Measurements from ENCODE around the gene SEC14L1. TPM values are rescaled to one million over a fixed set of nuclear protein-coding genes. Genes with fewer than 3 reads are reported as not detected.

Gene SEC14L1
- total and polyA plus RNA-seq, 2 of the 8 experiments (the other 6 are each of a cell fraction or from before 2014, with no cell fraction given), result 27.2 to 74.4 TPM

- H2BK20ac ChIP-seq (ENCODE audit: low read length), result no peak overlapping the region
- no peak for TF ChIP-seq POU5F1 (IDR thresholded peaks at IDR 0.05; ENCODE audit: low read depth, low read length)
- TF ChIP-seq HDAC6 (IDR thresholded peaks at IDR 0.05; ENCODE audit: low read depth, low read length), result no peak
- TF ChIP-seq MAX (IDR thresholded peaks at IDR 0.05), result no peak
- no peak overlapping the region for H3K56ac ChIP-seq (replicated peaks; ENCODE audit: insufficient read length, low read depth, low read length)
- H3K4me1 ChIP-seq (replicated peaks in 1 of 4; ENCODE audit: control insufficient read depth in 3 of 4, insufficient read depth in 4 of 4, low read length in 3 of 4), result no peaks in the 10 kb centered on the region
- no peak overlapping the region for H3K23ac ChIP-seq (ENCODE audit: insufficient read length)
- no peaks in the 10 kb centered on the region for H3K23me2 ChIP-seq (ENCODE audit: low read depth, low read length)
- no peak overlapping the region for H2AK5ac ChIP-seq (ENCODE audit: low read depth, low read length)
- peaks cover 0 to 2% (median 0%) of the 10 kb centered on the region in 4 experiments; a peak in 2 of 8 replicates for H3K36me3 ChIP-seq (ENCODE audit: control insufficient read depth in 2 of 4, insufficient read depth in 4 of 4, low read length in 3 of 4)
- WGBS, 2 experiments (ENCODE audit: extremely low coverage in 1 of 2, insufficient coverage in 1 of 2, insufficient read length in 1 of 2, insufficient replicate concordance in 2 of 2, low coverage in 1 of 2, low lambda C conversion rate in 2 of 2, missing lambda C conversion rate in 1 of 2), result 87% methylated on average over 17 of the region's 17 CpGs; no CpG with 5 or more reads in 1 of the 2 experiments
- no peak for DNase-seq (ENCODE audit: low read depth in 1 of 2, low spot score in 2 of 2)
- CTCF ChIA-PET (ENCODE audit: partially characterized antibody), result no interaction called here
- no peak overlapping the region for H4K8ac ChIP-seq (ENCODE audit: extremely low read depth, insufficient read depth, low read length)
- no peaks in the 10 kb centered on the region for H3K79me1 ChIP-seq (ENCODE audit: low read depth, low read length)
- H2BK5ac ChIP-seq (ENCODE audit: low read depth, low read length), result no peak overlapping the region
- H3K27ac ChIP-seq (ENCODE audit: low read depth, low read length), result no peak overlapping the region
- H3K4me3 ChIP-seq (ENCODE audit: extremely low read depth in 1 of 4, insufficient read depth in 2 of 4, low read depth in 3 of 4, low read length in 4 of 4), result no peak overlapping the region
- H3K14ac ChIP-seq (ENCODE audit: insufficient read length), result no peak overlapping the region
- no peak overlapping the region for H3K9ac ChIP-seq (replicated peaks in 1 of 4; ENCODE audit: extremely low read depth in 1 of 4, low read depth in 3 of 4, low read length in 3 of 4)
- H2BK12ac ChIP-seq (ENCODE audit: low read depth, low read length), result no peak overlapping the region
- H3K9me3 ChIP-seq (ENCODE audit: insufficient read depth in 2 of 2, low read depth in 1 of 2, low read length in 1 of 2), result no peaks in the 10 kb centered on the region
- H4K20me1 ChIP-seq (replicated peaks in 1 of 2; ENCODE audit: control insufficient read depth in 1 of 2, insufficient read depth in 2 of 2, low read length in 2 of 2), result peaks cover 4 to 5% of the 10 kb centered on the region in 2 experiments
- no peak overlapping the region for H3K18ac ChIP-seq (ENCODE audit: extremely low read depth, low read length)
- no peak overlapping the region for H3K4me2 ChIP-seq (ENCODE audit: insufficient read depth in 1 of 2, low read depth in 2 of 2, low read length in 2 of 2)
- POLR2A ChIA-PET (ENCODE audit: partially characterized antibody), result no interaction called here
- H4K91ac ChIP-seq (replicated peaks; ENCODE audit: insufficient read length, low read length), result no peak overlapping the region
- H3K79me2 ChIP-seq (ENCODE audit: control insufficient read depth in 1 of 2, insufficient read depth in 2 of 2, low read length in 2 of 2), result peaks cover 0 to 25% of the 10 kb centered on the region in 2 experiments; a peak in 1 of 4 replicates
- no peak for FAIRE-seq
- no peak overlapping the region for H3K4ac ChIP-seq (replicated peaks; ENCODE audit: insufficient read length, low read depth, low read length)
- no peak overlapping the region for H2BK15ac ChIP-seq (ENCODE audit: low read length)
- no peak overlapping the region for H2AFZ ChIP-seq (ENCODE audit: low read length)
- H2BK120ac ChIP-seq (replicated peaks; ENCODE audit: low read depth, low read length), result no peak overlapping the region
- no peak overlapping the region for H4K5ac ChIP-seq (ENCODE audit: insufficient read length, low read depth, low read length)
- H3K27me3 ChIP-seq (replicated peaks in 1 of 4; ENCODE audit: control insufficient read depth in 3 of 4, extremely low read depth in 1 of 4, insufficient read depth in 3 of 4, low read length in 3 of 4), result no peaks in the 10 kb centered on the region
These were observed 47.6 kb downstream of the SEC14L1 start for GRCh38 chr17:77188084-77189066.
